ENCODE results near the gene ZNF143. TPM values are rescaled to one million over a fixed set of nuclear protein-coding genes. Genes with fewer than 3 reads are reported as not detected.

The ZNF143 gene
- total RNA-seq, 6 experiments from 2014 or later, result 5.8 to 16.0 (median 9.5) TPM

DNA sequence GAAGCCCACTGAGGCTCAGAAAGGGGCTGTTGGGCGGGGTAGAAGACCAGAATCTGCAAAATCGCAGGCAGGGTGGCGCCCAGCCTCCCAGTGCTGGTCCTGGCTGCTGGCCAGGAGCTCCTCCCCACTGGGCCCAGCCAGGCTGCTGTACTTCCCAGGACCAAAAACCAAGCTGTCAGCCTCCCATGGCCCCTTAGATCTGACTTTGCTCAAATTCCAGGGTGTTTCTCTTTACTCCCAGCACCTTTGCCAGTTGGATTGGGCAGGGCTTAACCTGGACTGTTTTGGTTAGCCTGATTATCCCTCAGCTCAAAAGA, 68.5 kb downstream of the ZNF143 start:
- TF ChIP-seq POLR2A (IDR thresholded peaks at IDR 0.05), result no peak
- TF ChIP-seq, protein P1, sequence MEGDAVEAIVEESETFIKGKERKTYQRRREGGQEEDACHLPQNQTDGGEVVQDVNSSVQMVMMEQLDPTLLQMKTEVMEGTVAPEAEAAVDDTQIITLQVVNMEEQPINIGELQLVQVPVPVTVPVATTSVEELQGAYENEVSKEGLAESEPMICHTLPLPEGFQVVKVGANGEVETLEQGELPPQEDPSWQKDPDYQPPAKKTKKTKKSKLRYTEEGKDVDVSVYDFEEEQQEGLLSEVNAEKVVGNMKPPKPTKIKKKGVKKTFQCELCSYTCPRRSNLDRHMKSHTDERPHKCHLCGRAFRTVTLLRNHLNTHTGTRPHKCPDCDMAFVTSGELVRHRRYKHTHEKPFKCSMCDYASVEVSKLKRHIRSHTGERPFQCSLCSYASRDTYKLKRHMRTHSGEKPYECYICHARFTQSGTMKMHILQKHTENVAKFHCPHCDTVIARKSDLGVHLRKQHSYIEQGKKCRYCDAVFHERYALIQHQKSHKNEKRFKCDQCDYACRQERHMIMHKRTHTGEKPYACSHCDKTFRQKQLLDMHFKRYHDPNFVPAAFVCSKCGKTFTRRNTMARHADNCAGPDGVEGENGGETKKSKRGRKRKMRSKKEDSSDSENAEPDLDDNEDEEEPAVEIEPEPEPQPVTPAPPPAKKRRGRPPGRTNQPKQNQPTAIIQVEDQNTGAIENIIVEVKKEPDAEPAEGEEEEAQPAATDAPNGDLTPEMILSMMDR (IDR thresholded peaks at IDR 0.05), result no peak
- no peaks in the 10 kb centered on the region for H3K27me3 ChIP-seq
- no CpG with 5 or more reads among the region's 3 CpGs for WGBS (ENCODE audit: insufficient coverage, low coverage, low lambda C conversion rate, missing lambda C conversion rate)
- H3K27ac ChIP-seq, result no peak overlapping the region
- H3K36me3 ChIP-seq, result peaks cover 0 to 10% (median 2%) of the 10 kb centered on the region in 4 donors
- ATAC-seq (peak; percentile 25 to 66 (median 46)), DNase-seq (no peak)
- intact Hi-C loops (cut with DNase I), result no loop called here
- no peak overlapping the region for H3K4me3 ChIP-seq
- H3K9me3 ChIP-seq, result no peaks in the 10 kb centered on the region
- peaks cover 0 to 14% (median 0%) of the 10 kb centered on the region in 4 donors for H3K4me1 ChIP-seq

DNA sequence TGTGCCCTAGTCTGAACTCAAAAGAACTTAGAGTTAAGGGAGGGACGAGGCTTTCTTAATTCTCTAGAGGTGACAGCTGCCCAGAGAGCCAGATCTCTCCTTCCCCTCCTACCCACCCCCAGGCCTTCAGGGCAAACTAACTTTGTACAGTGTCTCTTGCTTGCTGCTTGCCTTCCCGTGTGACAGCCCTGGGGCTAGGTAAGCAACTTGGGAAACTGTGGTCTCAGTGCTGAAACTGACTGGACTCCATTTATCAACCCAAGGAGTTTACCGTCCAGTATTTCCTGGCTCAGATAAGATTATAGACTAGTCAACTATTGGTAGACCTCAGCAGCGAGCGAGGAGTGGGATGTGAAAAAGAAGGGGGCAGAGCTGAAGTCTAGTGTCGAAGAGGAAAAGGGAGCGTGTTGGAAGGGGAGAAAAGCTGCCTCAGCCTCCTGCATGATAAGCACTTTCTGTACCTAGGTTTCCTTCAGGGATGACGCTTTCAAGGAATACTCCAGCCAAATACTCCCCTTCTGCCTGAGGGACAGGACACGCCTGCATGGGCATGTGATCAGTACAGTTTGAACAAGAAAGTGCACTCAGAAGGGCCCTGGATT, 69.3 kb downstream of the ZNF143 start:
- H3K36me3 ChIP-seq, result peaks cover 0 to 10% (median 2%) of the 10 kb centered on the region in 4 donors
- intact Hi-C loops (cut with DNase I), result loop anchor here in 1 of 2 donors (10.0 kb wide), 1 partner anchor 215 kb away; no protein-coding TSS in a partner anchor
- H3K4me1 ChIP-seq, result peaks cover 0 to 14% (median 0%) of the 10 kb centered on the region in 4 donors
- TF ChIP-seq, protein P1 (IDR thresholded peaks at IDR 0.05), result no peak
- TF ChIP-seq POLR2A (IDR thresholded peaks at IDR 0.05), result no peak
- H3K27me3 ChIP-seq, result no peaks in the 10 kb centered on the region
- WGBS (ENCODE audit: insufficient coverage, low coverage, low lambda C conversion rate, missing lambda C conversion rate), result 54% methylated on average over 5 of the region's 9 CpGs
- DNase-seq (no peak), ATAC-seq (no peak)
- no peak overlapping the region for H3K4me3 ChIP-seq
- H3K27ac ChIP-seq, result no peak overlapping the region
- H3K9me3 ChIP-seq, result no peaks in the 10 kb centered on the region

DNA sequence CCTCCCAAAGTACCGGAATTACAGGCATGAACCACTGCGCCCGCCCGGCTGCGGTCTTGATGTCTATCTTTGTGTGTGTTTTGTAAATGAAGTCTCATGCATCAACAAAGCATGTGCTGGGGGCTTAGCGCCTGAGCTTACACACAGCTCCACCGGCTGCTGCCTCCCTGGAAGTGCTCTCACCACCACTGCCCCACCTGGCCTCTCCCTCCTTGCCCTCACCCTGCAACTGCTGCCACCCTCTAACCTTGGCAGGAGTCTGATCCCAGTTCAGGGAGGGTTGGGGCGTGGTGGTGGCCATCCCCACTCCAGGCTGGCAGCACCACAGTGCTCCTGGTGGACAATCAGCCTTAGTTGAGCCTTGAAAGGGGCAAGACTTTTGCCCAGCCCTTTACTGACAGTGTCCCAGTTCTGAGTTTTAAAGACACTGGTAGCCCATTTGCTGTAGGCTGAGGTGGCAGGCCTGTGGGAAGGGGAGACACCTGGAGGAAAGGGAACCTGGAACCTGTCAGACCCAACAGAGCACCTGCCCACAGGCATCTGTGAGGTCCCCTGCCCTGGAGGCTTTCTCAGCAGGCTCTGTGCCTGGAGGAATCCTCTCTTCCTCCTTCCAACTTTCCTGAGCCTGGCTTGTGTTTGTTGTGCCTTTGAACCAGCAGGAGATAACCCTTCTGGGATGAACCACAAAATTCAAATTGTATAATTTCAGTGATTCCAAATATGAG, 70.3 kb downstream of the ZNF143 start:
- no peaks in the 10 kb centered on the region for H3K27me3 ChIP-seq
- H3K4me1 ChIP-seq, result peaks cover 0 to 14% (median 0%) of the 10 kb centered on the region in 4 donors
- TF ChIP-seq, protein P1 (IDR thresholded peaks at IDR 0.05), result no peak
- TF ChIP-seq POLR2A (IDR thresholded peaks at IDR 0.05), result no peak
- no peak overlapping the region for H3K4me3 ChIP-seq
- no peaks in the 10 kb centered on the region for H3K9me3 ChIP-seq
- intact Hi-C loops (cut with DNase I), result loop anchor here in 1 of 2 donors (10.0 kb wide), 1 partner anchor 214 kb away; no protein-coding TSS in a partner anchor
- 100% methylated on average over 1 of the region's 8 CpGs for WGBS (ENCODE audit: insufficient coverage, low coverage, low lambda C conversion rate, missing lambda C conversion rate)
- no peak overlapping the region for H3K27ac ChIP-seq
- ATAC-seq (peak in 1 of 4 donors; percentile 19), DNase-seq (no peak)
- peaks cover 0 to 10% (median 2%) of the 10 kb centered on the region in 4 donors for H3K36me3 ChIP-seq

DNA sequence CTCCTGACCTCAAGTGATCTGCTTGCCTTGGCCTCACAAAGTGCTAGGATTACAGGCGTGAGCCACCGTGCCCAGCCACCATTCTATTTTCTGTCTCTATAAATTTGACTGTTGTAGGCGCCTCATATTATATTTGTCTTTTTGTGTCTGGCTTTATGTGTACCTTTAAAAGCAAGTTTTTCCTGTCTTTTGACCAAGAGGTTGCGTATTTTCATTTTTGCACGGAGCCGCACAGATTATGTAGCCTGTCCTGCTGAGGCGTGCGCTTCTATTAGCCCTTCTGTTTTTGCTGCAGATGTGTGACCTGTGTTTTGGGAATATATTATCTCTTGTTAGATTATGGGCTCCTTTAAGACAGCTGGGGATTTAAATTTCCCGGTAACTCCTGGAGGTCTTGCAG, 72.2 kb downstream of the ZNF143 start:
- Histone ChIP-seq H3K4me3 (no peak overlapping the region), H3K27ac (no peak overlapping the region), H3K27me3 (no peaks in the 10 kb centered on the region), H3K36me3 (no peaks in the 10 kb centered on the region), H3K9me3 (no peaks in the 10 kb centered on the region), H3K4me1 (peaks cover 0 to 14% (median 0%) of the 10 kb centered on the region in 4 donors)
- TF ChIP-seq POLR2A (IDR thresholded peaks at IDR 0.05), result no peak
- TF ChIP-seq, protein P1 (IDR thresholded peaks at IDR 0.05), result no peak
- intact Hi-C loops (cut with DNase I), result loop anchor here in 1 of 2 donors (10.0 kb wide), 1 partner anchor 212 kb away; no protein-coding TSS in a partner anchor
- ATAC-seq, result no peak
- DNase-seq, result no peak
- 96% methylated on average over 9 of the region's 9 CpGs for WGBS (ENCODE audit: insufficient coverage, low coverage, low lambda C conversion rate, missing lambda C conversion rate)

Data from right lobe of liver (tissue), 6 donors.